Peyer's patch (tissue), 4 donors: ENCODE data around the gene SPRED1. TPM values are rescaled to one million over a fixed set of nuclear protein-coding genes. Genes with fewer than 3 reads are reported as not detected.

ENCODE experiments used
- DNase-seq, 3 donors: peaks; one replicate each; pipeline ENCODE4 v3.0.0-alpha.2; 2017 to 2019
- H3K27ac ChIP-seq, 4 donors: fragments of 200-600 bp; sonication (generic); one replicate each; pipeline ENCODE4 v1.5.1; 2016 to 2019
- H3K27me3 ChIP-seq, 2 donors: fragments of 200-600 bp; sonication (generic); one replicate each; pipeline ENCODE4 v1.5.1; 2019
- H3K36me3 ChIP-seq, 3 donors: fragments of 200-600 bp; sonication (generic); one replicate each; pipeline ENCODE4 v1.5.1; 2016 to 2019
- H3K4me1 ChIP-seq, 4 donors: fragments of 200-600 bp; sonication (generic); one replicate each; pipeline ENCODE4 v1.5.1; 2016 to 2019
- H3K4me3 ChIP-seq, 4 donors: fragments of 200-600 bp; sonication (generic); 1 replicate in 3 of 4; 2 replicates in 1 of 4; pipeline ENCODE4 v1.5.1; 2016 to 2019; ENCODE audit warnings: mild to moderate bottlenecking in 1 of 4
- H3K9me3 ChIP-seq, 4 donors: fragments of 200-600 bp; sonication (generic); one replicate each; pipeline ENCODE4 v1.5.1; 2016 to 2019; ENCODE audit warnings: mild to moderate bottlenecking in 1 of 4
- POLR2A ChIP-seq, 2 donors: fragments of 450-650 bp; IDR thresholded peaks; one replicate each; pipeline ENCODE4 v1.5.1; 2017; ENCODE audit warnings: antibody characterized with exemption in 2 of 2, mild to moderate bottlenecking in 2 of 2, moderate library complexity in 2 of 2
- total RNA-seq, 4 donors: library from RNA; depleted of rRNA; stranded (reverse); fragments of >200 nt; gene quantifications; one replicate each; pipeline ENCODE4 v1.1.0, GENCODE V29; 2016
- TF ChIP-seq, protein P1 (sequence below), 6 experiments: fragments of 450-650 bp in 4 of 6; fragments of 200-600 bp in 2 of 6; sonication (generic) in 1 of 6; IDR thresholded peaks; one replicate each; pipeline ENCODE4 v1.5.1; 2017 to 2019; ENCODE audit warnings: antibody characterized with exemption in 6 of 6, mild to moderate bottlenecking in 3 of 6, moderate library complexity in 1 of 6

SPRED1 gene
- total RNA-seq, 4 donors from 2014 or later = 8.9 to 40.4 (median 20.2) TPM

DNA sequence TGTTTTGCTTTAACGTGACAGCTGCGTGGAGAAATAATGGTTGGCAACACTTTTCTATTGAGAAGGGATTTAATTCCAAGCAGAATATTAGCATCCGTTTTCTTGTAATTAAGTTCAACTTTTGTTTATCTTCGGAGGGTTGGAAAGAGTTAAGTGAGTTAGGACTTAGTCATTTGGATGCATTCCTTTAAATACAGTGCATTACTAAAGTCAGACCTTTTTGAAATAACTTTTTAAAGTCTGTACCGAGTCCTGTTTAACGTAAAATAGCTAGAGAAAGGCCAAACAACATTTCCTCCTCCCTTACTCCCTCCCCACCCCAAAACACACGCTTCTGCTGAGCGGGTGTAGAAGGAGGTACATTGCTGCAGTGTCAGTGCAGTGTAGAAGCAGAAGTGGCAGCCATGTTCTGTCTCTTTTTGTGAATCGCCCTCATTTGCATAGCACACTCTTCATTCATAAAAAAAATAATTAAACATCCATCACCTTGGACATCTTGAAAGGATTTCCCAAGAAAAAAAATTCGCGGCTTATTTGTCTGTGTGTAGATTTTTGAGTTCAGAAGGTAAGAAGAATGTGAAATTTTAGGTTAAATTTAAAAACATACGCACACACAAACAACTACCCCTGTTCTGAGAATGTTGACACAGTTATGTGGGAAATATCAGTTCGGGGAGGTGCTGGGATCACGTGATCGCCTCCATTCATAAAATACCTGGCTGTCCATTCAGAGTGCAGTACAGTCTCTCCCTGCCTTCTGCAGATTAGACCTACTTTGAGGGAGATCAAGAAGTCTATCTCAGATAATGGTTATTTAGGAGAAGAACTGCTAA, 1.6 kb downstream of the SPRED1 start:
- Histone ChIP-seq H3K36me3 (no peaks in the 10 kb centered on the region), H3K27ac (peak overlapping the region; percentile 84 to 100 (median 95)), H3K4me3 (peak overlapping the region; percentile 65 to 94 (median 90)), H3K27me3 (no peaks in the 10 kb centered on the region), H3K4me1 (peaks cover 0 to 24% (median 0%) of the 10 kb centered on the region in 4 donors), H3K9me3 (no peaks in the 10 kb centered on the region)
- TF ChIP-seq, protein P1, sequence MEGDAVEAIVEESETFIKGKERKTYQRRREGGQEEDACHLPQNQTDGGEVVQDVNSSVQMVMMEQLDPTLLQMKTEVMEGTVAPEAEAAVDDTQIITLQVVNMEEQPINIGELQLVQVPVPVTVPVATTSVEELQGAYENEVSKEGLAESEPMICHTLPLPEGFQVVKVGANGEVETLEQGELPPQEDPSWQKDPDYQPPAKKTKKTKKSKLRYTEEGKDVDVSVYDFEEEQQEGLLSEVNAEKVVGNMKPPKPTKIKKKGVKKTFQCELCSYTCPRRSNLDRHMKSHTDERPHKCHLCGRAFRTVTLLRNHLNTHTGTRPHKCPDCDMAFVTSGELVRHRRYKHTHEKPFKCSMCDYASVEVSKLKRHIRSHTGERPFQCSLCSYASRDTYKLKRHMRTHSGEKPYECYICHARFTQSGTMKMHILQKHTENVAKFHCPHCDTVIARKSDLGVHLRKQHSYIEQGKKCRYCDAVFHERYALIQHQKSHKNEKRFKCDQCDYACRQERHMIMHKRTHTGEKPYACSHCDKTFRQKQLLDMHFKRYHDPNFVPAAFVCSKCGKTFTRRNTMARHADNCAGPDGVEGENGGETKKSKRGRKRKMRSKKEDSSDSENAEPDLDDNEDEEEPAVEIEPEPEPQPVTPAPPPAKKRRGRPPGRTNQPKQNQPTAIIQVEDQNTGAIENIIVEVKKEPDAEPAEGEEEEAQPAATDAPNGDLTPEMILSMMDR (IDR thresholded peaks at IDR 0.05) = no peak
- TF ChIP-seq POLR2A (IDR thresholded peaks at IDR 0.05) = peak in 1 of 2 donors; percentile 39
- DNase-seq = peak in 2 of 3 donors; percentile 66 to 84

- Histone ChIP-seq H3K4me3 (peak overlapping the region in 1 of 4 donors; percentile 65), H3K4me1 (peaks cover 0 to 23% (median 0%) of the 10 kb centered on the region in 4 donors), H3K36me3 (no peaks in the 10 kb centered on the region), H3K27ac (no peak overlapping the region), H3K9me3 (no peaks in the 10 kb centered on the region), H3K27me3 (no peaks in the 10 kb centered on the region)
- no peak for DNase-seq
- no peak for TF ChIP-seq POLR2A (IDR thresholded peaks at IDR 0.05)
- TF ChIP-seq, protein P1 (IDR thresholded peaks at IDR 0.05) = no peak
These were observed 3.1 kb downstream of the SPRED1 start for GRCh38 chr15:38255690-38256089.

- Histone ChIP-seq H3K4me3 (no peak overlapping the region), H3K27ac (peak overlapping the region in 1 of 4 donors; percentile 3), H3K36me3 (no peaks in the 10 kb centered on the region), H3K9me3 (no peaks in the 10 kb centered on the region), H3K27me3 (no peaks in the 10 kb centered on the region), H3K4me1 (peaks cover 0 to 18% (median 0%) of the 10 kb centered on the region in 4 donors)
- TF ChIP-seq, protein P1 (IDR thresholded peaks at IDR 0.05) = no peak
- DNase-seq = no peak
These were observed 5.0 kb downstream of the SPRED1 start for GRCh38 chr15:38257676-38258075.

DNA sequence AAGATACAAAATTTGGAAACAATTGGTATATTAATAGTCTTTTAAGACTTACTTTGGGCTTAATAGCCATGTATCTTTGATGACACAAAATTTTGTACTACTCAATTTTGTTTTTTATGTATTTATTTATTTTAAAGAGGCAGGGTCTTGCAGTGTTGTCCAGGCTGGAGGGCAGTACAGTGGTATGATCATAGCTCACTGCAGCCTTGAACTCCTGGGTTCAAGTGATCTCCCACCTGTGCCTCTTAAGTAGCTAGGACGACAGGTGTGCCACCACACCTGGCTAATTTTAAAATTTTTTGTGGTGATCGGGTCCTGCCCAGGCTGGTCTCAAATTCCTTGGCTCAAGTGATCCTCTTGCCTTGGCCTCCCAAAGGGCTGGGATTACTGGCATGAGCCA, 6.5 kb downstream of the SPRED1 start:
- Histone ChIP-seq H3K27me3 (no peaks in the 10 kb centered on the region), H3K27ac (no peak overlapping the region), H3K9me3 (no peaks in the 10 kb centered on the region), H3K36me3 (no peaks in the 10 kb centered on the region), H3K4me3 (no peak overlapping the region), H3K4me1 (peaks cover 0 to 18% (median 0%) of the 10 kb centered on the region in 4 donors)
- TF ChIP-seq POLR2A (IDR thresholded peaks at IDR 0.05) = no peak
- TF ChIP-seq, protein P1 (IDR thresholded peaks at IDR 0.05) = no peak
- DNase-seq = no peak

DNA sequence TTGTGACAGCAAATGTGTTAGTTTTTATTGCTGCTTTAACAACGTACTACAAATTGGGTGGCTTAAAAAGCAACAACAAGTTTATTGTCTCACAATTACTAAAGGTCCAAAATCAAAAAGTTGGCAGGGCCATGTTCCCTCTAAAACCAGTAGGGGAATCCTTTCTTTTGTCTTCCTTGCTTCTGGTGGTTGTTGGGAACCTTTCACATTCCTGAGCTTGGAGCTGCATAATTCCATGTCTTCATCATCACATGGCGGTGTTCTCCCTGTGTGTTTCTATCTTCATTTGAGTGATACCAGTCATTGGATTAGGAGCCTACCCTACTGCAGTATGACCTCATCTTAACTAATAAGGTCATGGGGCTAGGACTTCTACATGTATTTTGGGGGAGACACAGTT, 7.4 kb downstream of the SPRED1 start:
- no peaks in the 10 kb centered on the region for H3K9me3 ChIP-seq
- no peak overlapping the region for H3K4me3 ChIP-seq
- no peak for DNase-seq
- peaks cover 0 to 17% (median 0%) of the 10 kb centered on the region in 4 donors for H3K4me1 ChIP-seq
- H3K27me3 ChIP-seq = no peaks in the 10 kb centered on the region
- H3K36me3 ChIP-seq = no peaks in the 10 kb centered on the region
- no peak overlapping the region for H3K27ac ChIP-seq
- no peak for TF ChIP-seq POLR2A (IDR thresholded peaks at IDR 0.05)
- TF ChIP-seq, protein P1 (IDR thresholded peaks at IDR 0.05) = no peak
